Measurements from ENCODE around the gene KLHDC9. TPM values are rescaled to one million over a fixed set of nuclear protein-coding genes. Genes with fewer than 3 reads are reported as not detected.

KLHDC9 gene
- polyA plus RNA-seq, 1 donor (not counting 4 experiments of a cell fraction or from before 2014, with no cell fraction given) = 0.54 TPM

GRCh38 chr1:161111527-161111926 lies 13.4 kb downstream of the KLHDC9 start:
- no peaks in the 10 kb centered on the region for H4K20me1 ChIP-seq (ENCODE audit: control insufficient read depth, extremely low read depth, insufficient read depth, low read length)
- DNase-seq (ENCODE audit: low read depth, low spot score) (no peak), FAIRE-seq (no peak)
- H3K4me1 ChIP-seq (ENCODE audit: control insufficient read depth, extremely low read depth, insufficient read depth, low read length) = peaks cover 21% of the 10 kb centered on the region
- H3K79me2 ChIP-seq (ENCODE audit: control insufficient read depth, insufficient read depth, low read length) = peaks cover 85% of the 10 kb centered on the region
- dilution Hi-C loops (cut with MboI; ENCODE audit: extremely low pct_ligation_motif_present, low sequenced_read_pairs) = no loop called here
- H3K9me1 ChIP-seq (ENCODE audit: control insufficient read depth, extremely low read depth, insufficient read depth, low read length) = no peaks in the 10 kb centered on the region
- no peak overlapping the region for H3K4me2 ChIP-seq (ENCODE audit: control insufficient read depth, extremely low read depth, insufficient read depth, low read depth, low read length)
- H3K27me3 ChIP-seq (ENCODE audit: control insufficient read depth, extremely low read depth, insufficient read depth, low read length) = no peaks in the 10 kb centered on the region
- no peak overlapping the region for H2AFZ ChIP-seq (ENCODE audit: control insufficient read depth, low read length)
- peaks cover 4 to 26% of the 10 kb centered on the region in 2 experiments for H3K36me3 ChIP-seq (ENCODE audit: control insufficient read depth in 2 of 2, extremely low read depth in 1 of 2, insufficient read depth in 2 of 2, low read length in 2 of 2)
- no peak overlapping the region for H3K9ac ChIP-seq (ENCODE audit: control insufficient read depth, extremely low read depth, insufficient read depth, low read length)
- TF ChIP-seq, protein P1, sequence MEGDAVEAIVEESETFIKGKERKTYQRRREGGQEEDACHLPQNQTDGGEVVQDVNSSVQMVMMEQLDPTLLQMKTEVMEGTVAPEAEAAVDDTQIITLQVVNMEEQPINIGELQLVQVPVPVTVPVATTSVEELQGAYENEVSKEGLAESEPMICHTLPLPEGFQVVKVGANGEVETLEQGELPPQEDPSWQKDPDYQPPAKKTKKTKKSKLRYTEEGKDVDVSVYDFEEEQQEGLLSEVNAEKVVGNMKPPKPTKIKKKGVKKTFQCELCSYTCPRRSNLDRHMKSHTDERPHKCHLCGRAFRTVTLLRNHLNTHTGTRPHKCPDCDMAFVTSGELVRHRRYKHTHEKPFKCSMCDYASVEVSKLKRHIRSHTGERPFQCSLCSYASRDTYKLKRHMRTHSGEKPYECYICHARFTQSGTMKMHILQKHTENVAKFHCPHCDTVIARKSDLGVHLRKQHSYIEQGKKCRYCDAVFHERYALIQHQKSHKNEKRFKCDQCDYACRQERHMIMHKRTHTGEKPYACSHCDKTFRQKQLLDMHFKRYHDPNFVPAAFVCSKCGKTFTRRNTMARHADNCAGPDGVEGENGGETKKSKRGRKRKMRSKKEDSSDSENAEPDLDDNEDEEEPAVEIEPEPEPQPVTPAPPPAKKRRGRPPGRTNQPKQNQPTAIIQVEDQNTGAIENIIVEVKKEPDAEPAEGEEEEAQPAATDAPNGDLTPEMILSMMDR (optimal IDR thresholded peaks at IDR 0.05 in 1 of 3, IDR thresholded peaks at IDR 0.05 in 1 of 3, conservative IDR thresholded peaks at IDR 0.05 in 1 of 3; ENCODE audit: extremely low read depth in 1 of 3, insufficient read depth in 2 of 3, low read length in 3 of 3) = no peak
- no peak for TF ChIP-seq EZH2 (IDR thresholded peaks at IDR 0.05; ENCODE audit: low read length)
- no peak overlapping the region for H3K27ac ChIP-seq (ENCODE audit: control insufficient read depth, insufficient read depth, low read length)
- no peak overlapping the region for H3K4me3 ChIP-seq (ENCODE audit: control insufficient read depth in 2 of 3, extremely low read depth in 1 of 3, insufficient read depth in 2 of 3, low read depth in 1 of 3, low read length in 3 of 3)
- H3K9me3 ChIP-seq (ENCODE audit: control insufficient read depth, low read depth, low read length) = no peaks in the 10 kb centered on the region

GRCh38 chr1:161113915-161114314 lies 15.8 kb downstream of the KLHDC9 start:
- TF ChIP-seq, protein P1 (optimal IDR thresholded peaks at IDR 0.05 in 1 of 3, IDR thresholded peaks at IDR 0.05 in 1 of 3, conservative IDR thresholded peaks at IDR 0.05 in 1 of 3; ENCODE audit: extremely low read depth in 1 of 3, insufficient read depth in 2 of 3, low read length in 3 of 3) = no peak
- TF ChIP-seq EZH2 (IDR thresholded peaks at IDR 0.05; ENCODE audit: low read length) = no peak
- Histone ChIP-seq H3K9me1 (ENCODE audit: control insufficient read depth, extremely low read depth, insufficient read depth, low read length) (no peaks in the 10 kb centered on the region), H4K20me1 (ENCODE audit: control insufficient read depth, extremely low read depth, insufficient read depth, low read length) (no peaks in the 10 kb centered on the region), H3K36me3 (ENCODE audit: control insufficient read depth in 2 of 2, extremely low read depth in 1 of 2, insufficient read depth in 2 of 2, low read length in 2 of 2) (peaks cover 4 to 19% of the 10 kb centered on the region in 2 experiments), H3K9ac (ENCODE audit: control insufficient read depth, extremely low read depth, insufficient read depth, low read length) (no peak overlapping the region), H3K4me2 (ENCODE audit: control insufficient read depth, extremely low read depth, insufficient read depth, low read depth, low read length) (peak overlapping the region; percentile 62), H3K4me3 (ENCODE audit: control insufficient read depth in 2 of 3, extremely low read depth in 1 of 3, insufficient read depth in 2 of 3, low read depth in 1 of 3, low read length in 3 of 3) (peak overlapping the region in 1 of 3 experiments; percentile 5), H3K79me2 (ENCODE audit: control insufficient read depth, insufficient read depth, low read length) (peaks cover 82% of the 10 kb centered on the region), H3K4me1 (ENCODE audit: control insufficient read depth, extremely low read depth, insufficient read depth, low read length) (peaks cover 26% of the 10 kb centered on the region), H3K27ac (ENCODE audit: control insufficient read depth, insufficient read depth, low read length) (peak overlapping the region; percentile 97), H2AFZ (ENCODE audit: control insufficient read depth, low read length) (no peak overlapping the region), H3K27me3 (ENCODE audit: control insufficient read depth, extremely low read depth, insufficient read depth, low read length) (no peaks in the 10 kb centered on the region), H3K9me3 (ENCODE audit: control insufficient read depth, low read depth, low read length) (no peaks in the 10 kb centered on the region)
- dilution Hi-C loops (cut with MboI; ENCODE audit: extremely low pct_ligation_motif_present, low sequenced_read_pairs) = no loop called here
- FAIRE-seq = no peak
- DNase-seq (ENCODE audit: low read depth, low spot score) = no peak
